ENCODE results near the gene GRB7.

Gene GRB7

DNA sequence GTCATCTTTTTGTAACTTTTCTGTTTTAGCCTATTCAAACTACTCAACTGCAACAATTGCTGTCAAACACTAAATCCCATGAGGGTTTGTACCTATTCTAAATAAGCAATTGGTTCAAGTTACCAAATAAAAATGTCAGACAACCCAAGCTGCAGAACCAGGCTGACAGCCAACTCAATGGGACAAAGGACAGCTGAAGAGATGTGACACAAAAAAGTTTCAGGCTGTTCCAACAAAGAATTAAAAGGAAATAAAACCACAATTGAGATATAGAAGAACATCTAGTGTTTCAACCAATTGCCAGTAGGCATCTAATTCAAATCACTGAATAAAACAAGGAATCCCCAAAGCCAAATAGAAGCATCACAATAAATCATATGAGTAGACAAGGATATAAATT, 49.3 kb downstream of the GRB7 start:
- H3K4me3 ChIP-seq (ENCODE audit: low read length), result no peak overlapping the region
- H3K9ac ChIP-seq (ENCODE audit: low read length), result no peak overlapping the region
- peaks cover 21% of the 10 kb centered on the region for H3K4me1 ChIP-seq (ENCODE audit: low read length)
- H4K20me1 ChIP-seq (ENCODE audit: insufficient read depth, low read length), result no peaks in the 10 kb centered on the region
- H3K79me2 ChIP-seq (ENCODE audit: low read length), result peaks cover 63% of the 10 kb centered on the region
- TF ChIP-seq, protein P1, sequence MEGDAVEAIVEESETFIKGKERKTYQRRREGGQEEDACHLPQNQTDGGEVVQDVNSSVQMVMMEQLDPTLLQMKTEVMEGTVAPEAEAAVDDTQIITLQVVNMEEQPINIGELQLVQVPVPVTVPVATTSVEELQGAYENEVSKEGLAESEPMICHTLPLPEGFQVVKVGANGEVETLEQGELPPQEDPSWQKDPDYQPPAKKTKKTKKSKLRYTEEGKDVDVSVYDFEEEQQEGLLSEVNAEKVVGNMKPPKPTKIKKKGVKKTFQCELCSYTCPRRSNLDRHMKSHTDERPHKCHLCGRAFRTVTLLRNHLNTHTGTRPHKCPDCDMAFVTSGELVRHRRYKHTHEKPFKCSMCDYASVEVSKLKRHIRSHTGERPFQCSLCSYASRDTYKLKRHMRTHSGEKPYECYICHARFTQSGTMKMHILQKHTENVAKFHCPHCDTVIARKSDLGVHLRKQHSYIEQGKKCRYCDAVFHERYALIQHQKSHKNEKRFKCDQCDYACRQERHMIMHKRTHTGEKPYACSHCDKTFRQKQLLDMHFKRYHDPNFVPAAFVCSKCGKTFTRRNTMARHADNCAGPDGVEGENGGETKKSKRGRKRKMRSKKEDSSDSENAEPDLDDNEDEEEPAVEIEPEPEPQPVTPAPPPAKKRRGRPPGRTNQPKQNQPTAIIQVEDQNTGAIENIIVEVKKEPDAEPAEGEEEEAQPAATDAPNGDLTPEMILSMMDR (IDR thresholded peaks at IDR 0.05; ENCODE audit: low read depth, low read length), result no peak
- TF ChIP-seq EZH2phosphoT487 (IDR thresholded peaks at IDR 0.05; ENCODE audit: low read depth), result no peak
- H3K27ac ChIP-seq (ENCODE audit: low read length), result no peak overlapping the region
- H3K4me2 ChIP-seq (ENCODE audit: low read length), result no peak overlapping the region
- H3K36me3 ChIP-seq (replicated peaks; ENCODE audit: low read depth, low read length), result peaks cover 77% of the 10 kb centered on the region
- no peaks in the 10 kb centered on the region for H3K9me3 ChIP-seq (ENCODE audit: insufficient read depth, low read length)
- H3K27me3 ChIP-seq (ENCODE audit: low read depth, low read length), result no peaks in the 10 kb centered on the region
- H2AFZ ChIP-seq (ENCODE audit: low read depth, low read length), result no peak overlapping the region

DNA sequence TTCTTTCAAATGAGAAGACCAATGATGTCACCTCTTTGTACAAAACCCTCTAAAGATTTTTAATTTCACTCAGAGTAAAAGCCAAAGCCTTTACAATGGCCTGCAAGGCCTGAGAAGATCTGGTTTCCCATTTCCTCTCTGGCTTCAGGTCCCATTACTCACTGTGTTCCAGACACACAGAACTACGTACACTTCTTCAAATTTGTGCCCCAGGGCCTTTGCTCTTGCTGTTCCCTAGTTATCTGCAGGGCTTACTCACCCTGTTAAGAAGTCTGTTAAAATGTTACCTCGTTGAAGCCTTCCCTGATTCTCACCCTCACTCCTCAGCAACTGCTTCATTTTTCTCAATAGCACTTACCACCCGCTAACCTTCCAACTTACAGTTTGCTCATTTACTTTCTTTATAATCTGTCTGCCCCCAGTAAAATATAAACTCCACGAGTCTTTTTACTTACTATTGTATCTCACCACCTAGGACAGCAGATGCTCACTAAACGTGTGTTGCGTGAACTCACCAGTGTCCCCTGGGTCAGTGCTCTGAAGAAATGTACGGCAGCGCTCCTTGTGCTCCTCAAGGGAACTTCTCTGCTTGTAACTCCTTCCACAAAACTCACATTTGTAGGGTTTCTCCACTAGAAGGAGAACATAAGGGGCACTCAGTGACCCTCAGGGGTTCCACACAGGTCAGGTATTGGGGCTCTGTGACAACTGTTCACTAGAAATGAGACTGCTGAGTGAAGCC, 50.2 kb downstream of the GRB7 start:
- no peaks in the 10 kb centered on the region for H3K27me3 ChIP-seq (ENCODE audit: low read depth, low read length)
- peaks cover 63% of the 10 kb centered on the region for H3K79me2 ChIP-seq (ENCODE audit: low read length)
- H4K20me1 ChIP-seq (ENCODE audit: insufficient read depth, low read length), result no peaks in the 10 kb centered on the region
- H3K36me3 ChIP-seq (replicated peaks; ENCODE audit: low read depth, low read length), result peaks cover 75% of the 10 kb centered on the region
- H3K4me1 ChIP-seq (ENCODE audit: low read length), result peaks cover 24% of the 10 kb centered on the region
- no peak overlapping the region for H3K4me3 ChIP-seq (ENCODE audit: low read length)
- TF ChIP-seq, protein P1 (IDR thresholded peaks at IDR 0.05; ENCODE audit: low read depth, low read length), result no peak
- TF ChIP-seq EZH2phosphoT487 (IDR thresholded peaks at IDR 0.05; ENCODE audit: low read depth), result no peak
- H3K9ac ChIP-seq (ENCODE audit: low read length), result no peak overlapping the region
- no peak overlapping the region for H3K4me2 ChIP-seq (ENCODE audit: low read length)
- H3K27ac ChIP-seq (ENCODE audit: low read length), result no peak overlapping the region
- H2AFZ ChIP-seq (ENCODE audit: low read depth, low read length), result no peak overlapping the region
- H3K9me3 ChIP-seq (ENCODE audit: insufficient read depth, low read length), result no peaks in the 10 kb centered on the region

DNA sequence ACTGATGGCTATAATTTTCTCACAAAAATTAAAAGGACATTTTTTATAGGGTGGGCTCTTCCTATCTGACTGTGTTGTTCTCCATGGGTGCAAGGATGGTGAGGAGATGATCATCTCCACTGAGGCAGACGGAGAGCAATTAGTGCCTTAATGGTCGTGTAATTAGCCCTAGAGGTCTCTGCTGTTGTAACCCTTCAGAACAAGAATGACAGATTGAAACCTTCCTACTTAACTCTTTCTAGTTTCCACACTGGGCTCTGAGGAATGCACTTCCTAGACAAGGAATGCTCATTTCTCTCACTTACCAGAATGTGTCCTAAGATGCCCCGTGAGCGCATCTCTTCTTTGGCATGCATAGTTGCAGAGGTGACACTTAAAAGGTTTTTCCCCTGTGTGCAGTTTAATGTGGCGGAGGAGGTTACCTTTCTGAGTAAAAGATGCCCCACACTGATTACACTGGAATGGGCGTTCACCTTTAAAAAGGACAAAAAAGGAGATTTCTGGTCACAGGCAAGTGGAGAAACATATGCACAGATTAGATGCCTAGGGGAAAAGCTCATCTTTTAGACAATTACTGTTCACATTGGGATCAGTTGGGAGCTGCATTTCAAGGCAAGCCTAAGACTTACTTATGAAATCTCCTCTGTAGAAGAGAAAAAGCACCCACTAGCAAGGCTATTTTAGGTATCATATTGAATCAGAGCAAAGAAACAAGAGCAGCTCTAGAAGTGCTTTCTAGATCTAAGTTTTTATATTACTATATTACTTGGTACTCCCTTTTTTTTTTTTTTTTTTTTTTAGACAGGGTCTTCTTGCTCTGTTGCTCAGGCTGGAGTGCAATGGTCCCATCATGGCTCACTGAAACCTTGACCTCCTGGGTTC, 53.6 kb downstream of the GRB7 start:
- no peak overlapping the region for H3K9ac ChIP-seq (ENCODE audit: low read length)
- no peaks in the 10 kb centered on the region for H4K20me1 ChIP-seq (ENCODE audit: insufficient read depth, low read length)
- peaks cover 59% of the 10 kb centered on the region for H3K79me2 ChIP-seq (ENCODE audit: low read length)
- H3K4me3 ChIP-seq (ENCODE audit: low read length), result no peak overlapping the region
- H3K36me3 ChIP-seq (replicated peaks; ENCODE audit: low read depth, low read length), result peaks cover 50% of the 10 kb centered on the region
- H3K27ac ChIP-seq (ENCODE audit: low read length), result peak overlapping the region; percentile 98
- H3K9me3 ChIP-seq (ENCODE audit: insufficient read depth, low read length), result no peaks in the 10 kb centered on the region
- H3K4me2 ChIP-seq (ENCODE audit: low read length), result peak overlapping the region; percentile 17; the same call in 1 of the 2 replicates
- H2AFZ ChIP-seq (ENCODE audit: low read depth, low read length), result no peak overlapping the region
- H3K27me3 ChIP-seq (ENCODE audit: low read depth, low read length), result no peaks in the 10 kb centered on the region
- peaks cover 54% of the 10 kb centered on the region for H3K4me1 ChIP-seq (ENCODE audit: low read length)
- TF ChIP-seq, protein P1 (IDR thresholded peaks at IDR 0.05; ENCODE audit: low read depth, low read length), result no peak
- no peak for TF ChIP-seq EZH2phosphoT487 (IDR thresholded peaks at IDR 0.05; ENCODE audit: low read depth)
